ENCODE data around the gene SYNM.
A peak's percentile ranks its signal among the peaks of the same experiment; 100 is the strongest.
"Not testable (repeated sequence)": the region's sequence is repeated elsewhere in the genome, so short reads cannot be mapped to it uniquely, and the experiment has no call there.

Gene SYNM

GRCh38 chr15:99104788-99105513 lies at the start of gene SYNM:
TSS of gene SYNM (plus strand) at chr15:99105080. CDS start at chr15:99105200, 120 bp downstream.
- DNase-seq: no peak

DNA sequence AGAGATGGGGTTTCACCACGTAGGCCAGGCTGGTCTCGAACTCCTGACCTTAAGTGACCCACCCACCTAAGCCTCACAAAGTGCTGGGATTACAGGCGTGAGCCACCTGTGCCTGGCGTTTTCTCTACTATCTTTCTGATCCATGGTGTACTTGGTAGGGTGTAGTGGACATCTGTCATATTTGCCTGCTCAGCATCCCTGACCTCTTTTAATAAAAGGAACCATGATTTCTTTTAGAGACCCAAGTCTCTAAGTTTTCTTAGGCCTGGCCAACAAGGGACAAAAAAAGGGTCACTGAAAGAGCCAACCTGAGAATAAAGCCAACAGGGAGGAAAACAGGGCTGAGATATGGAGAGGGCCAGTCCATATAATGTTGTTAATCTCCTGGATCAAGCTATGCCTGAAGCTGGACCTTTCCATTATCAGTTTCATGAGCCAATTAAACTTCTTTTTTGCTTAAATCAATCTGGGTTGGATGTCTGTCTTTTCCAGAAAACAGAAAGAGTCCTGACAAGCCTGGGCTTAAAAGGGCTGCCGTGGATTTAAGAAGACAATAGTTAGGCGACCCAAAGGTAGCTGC lies 49.2 kb upstream of the SYNM start:
- no peak for DNase-seq

GRCh38 chr15:99057020-99057419 lies 47.9 kb upstream of the SYNM start:
- DNase-seq: no peak

- no peak for DNase-seq
These were observed 47.0 kb upstream of the SYNM start for GRCh38 chr15:99057697-99058420.

DNA sequence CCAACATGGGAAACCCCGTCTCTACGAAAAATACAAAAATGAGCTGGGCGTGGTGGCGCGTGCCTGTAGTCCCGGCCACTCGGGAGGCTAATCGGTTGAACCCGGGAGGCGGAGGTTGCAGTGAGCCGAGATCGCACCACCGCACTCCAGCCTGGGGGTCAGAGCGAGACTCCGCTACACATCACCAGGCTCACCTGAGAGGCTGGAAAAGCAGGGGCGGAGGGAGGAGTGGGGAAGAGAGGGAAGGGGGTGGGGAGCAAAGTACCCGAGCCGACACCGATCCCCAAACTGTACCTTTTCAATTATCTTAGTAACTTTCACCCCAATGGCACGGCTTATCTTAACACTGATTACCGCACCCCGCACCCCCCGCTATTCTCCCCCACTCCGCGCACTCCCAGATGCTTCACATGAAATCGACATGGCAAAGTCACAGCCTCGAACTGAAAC lies 46.4 kb upstream of the SYNM start:
- DNase-seq: no peak

DNA sequence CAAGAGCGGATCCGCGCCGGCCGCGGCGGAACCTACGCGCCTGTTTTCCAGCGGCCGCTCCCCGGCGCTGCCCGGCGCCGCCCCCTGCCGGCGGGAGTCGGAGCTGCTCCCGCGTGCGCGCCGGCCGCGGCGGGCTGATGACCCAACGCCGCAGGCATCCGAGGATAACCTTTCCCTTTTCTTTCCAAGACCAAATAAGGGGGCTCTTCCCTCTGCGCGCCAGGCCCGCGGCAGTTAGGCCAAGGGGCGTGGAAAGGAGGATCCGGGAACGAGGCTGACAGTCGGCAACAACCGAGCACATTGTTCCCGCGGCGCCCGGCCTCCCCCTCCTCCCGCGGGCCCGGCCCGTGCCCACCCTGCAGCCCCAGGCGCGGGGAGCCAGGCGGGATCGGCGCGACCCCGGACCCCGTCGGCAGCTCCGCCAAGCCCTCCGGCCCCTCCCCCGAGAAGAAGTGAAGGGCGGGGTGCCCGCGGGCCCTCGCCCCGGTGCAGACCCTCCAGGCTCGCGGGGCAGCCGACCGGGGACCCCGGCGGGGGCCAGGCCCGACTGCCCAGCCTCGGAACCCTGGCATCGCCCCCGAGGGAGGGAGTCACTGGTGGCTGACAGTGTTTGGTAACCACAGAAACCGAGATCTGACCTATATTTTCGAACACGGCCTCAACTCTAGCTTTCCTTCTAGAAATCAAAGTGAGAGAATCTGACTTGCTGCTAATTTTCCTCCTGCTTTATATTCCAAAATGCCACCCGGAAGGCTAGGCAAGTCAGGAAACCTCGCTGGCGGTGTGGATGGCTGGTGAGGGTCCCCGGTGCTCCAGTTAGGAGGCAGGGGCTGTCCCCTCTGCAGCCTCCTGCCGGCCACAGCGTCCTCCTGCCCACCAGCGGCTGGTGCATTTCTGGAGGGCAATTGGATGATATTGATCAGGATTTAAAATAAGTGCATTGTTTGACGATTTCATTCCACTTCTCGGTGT lies 45.6 kb upstream of the SYNM start:
- peak; percentile 50 for DNase-seq

DNA sequence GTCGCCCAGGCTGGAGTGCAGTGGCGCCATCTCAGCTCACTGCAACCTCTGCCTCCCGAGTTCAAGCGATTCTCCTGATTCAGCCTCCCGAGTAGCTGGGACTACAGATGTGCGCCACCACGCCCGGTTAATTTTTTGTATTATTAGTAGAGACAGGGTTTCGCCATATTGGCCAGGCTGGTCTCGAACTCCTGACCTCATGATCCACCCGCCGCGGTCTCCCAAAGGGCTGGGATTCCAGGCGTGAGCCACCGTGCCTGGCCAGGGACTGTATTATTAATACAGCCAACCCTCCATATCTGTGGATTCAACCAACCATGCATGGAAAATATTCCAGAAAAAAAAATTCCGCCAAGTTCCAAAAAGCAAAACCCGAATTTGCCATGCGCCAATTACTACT lies 44.7 kb upstream of the SYNM start:
- DNase-seq: not testable (repeated sequence)

DNA sequence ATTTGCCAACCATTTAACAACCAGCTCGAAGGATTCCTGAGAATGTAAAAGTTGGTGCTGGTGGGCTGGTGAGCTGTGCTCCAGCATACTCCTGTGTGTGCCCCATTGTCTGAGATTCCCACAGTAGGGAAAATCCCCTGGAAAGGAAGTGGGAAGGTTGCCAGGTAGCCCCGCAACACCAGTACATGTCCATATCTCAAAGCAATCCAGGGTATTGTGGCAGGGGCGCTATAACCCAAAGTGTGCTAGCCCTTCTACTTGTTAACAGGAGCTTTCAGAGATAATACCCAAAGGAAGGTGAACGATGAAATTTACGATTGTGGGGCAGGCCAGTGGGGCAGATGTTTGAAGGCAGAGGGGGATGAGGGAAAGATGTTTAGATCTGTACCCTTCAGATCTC lies 42.7 kb upstream of the SYNM start:
- DNase-seq: no peak

- no peak for DNase-seq
These were observed 36.7 kb upstream of the SYNM start for GRCh38 chr15:99068186-99068585.

DNA sequence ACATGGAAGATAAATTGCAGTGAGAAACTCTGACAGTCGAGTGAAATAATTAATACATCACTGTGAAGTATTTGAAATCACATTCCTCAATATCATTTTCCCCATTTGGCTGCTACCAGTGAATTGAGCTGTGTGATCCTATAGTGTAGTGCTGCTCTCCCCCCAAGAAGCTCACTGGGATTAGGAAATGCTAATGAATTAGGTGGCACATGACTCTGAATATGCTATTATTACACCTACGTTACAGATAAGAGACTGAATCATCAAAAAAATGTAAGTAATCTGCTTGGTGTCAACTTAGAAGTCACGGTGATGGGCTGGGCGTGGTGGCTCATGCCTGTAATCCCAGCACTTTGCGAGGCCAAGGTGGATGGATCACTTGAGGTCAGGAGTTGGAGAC lies 34.7 kb upstream of the SYNM start:
- DNase-seq: no peak

- DNase-seq: no peak
These were observed 33.7 kb upstream of the SYNM start for GRCh38 chr15:99071091-99071680.

DNA sequence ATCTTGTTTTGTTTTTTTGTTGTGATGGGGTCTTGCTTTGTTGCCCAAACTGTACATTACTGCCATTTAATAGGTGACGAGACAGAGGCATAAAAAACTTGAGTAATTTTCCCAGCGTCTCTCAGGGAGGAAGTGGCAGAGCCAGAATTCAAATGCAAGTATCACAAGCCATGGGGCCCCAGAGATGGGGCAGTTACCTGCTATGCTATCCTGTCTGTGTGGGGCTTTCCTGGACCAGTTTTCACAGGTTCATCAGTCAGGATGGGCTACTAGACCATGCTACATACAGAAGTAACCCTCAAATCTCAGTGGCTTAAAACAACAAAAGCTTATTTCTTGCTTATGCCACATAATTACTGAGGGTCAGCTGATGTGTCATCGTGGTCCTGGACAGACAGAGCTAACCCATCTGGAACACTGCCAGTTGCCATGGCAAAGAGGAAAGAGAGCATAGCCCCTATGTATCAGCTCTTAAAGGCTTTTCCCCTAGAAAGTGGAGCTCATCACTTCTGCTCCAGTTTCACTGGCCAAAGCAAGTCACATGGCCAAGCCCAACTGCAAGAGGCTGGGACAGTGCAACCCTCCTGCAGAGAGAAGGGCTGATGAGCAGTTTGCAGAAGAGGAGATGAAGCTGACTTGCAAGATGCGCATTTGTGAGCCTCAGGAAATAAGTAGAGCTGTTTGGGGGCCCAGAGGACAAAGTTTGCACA lies 31.7 kb upstream of the SYNM start:
- no peak for DNase-seq

GRCh38 chr15:99074446-99074845 lies 30.4 kb upstream of the SYNM start:
- DNase-seq: no peak

- DNase-seq: not testable (repeated sequence)
These were observed 29.7 kb upstream of the SYNM start for GRCh38 chr15:99075059-99075652.

- no peak for DNase-seq
These were observed 28.8 kb upstream of the SYNM start for GRCh38 chr15:99076109-99076508.

DNA sequence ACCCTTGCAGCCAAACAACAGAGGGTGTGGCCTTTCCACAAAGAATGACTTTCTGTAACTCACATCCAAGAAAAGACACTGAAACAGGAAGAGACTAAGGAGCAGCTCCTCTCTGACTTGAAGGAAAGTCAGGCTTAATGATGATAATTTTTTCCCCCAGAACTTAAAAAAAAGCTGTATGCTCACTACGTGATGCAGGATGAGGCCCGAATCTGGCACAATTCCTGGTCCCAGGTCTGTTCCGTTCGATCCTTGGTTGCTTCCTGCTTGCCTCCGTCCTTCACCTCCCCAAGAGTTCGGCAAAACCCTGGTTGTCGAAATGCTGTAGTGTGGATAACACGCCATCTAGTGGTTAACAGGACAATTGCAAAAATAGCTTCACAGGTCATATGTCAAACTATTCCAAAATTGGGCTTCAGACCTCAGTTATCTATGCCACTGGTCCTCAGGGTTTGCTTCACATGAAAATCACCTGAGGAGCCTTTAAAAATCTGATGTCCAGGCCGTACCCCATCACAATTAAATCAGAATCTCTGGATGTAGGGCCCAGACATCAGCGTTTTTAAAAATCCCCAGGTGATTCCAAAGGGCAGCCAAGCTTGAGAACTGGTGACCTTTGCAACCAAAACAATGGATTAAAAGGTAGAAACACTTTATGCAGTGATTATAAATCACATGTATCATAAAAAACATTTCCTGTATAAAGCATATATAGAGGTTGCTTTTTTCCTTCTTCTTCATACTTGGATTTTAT lies 28.1 kb upstream of the SYNM start:
- peak; percentile 19 for DNase-seq

GRCh38 chr15:99082798-99083197 lies 22.1 kb upstream of the SYNM start:
- DNase-seq: no peak

GRCh38 chr15:99084965-99085364 lies 19.9 kb upstream of the SYNM start:
- DNase-seq: no peak

DNA sequence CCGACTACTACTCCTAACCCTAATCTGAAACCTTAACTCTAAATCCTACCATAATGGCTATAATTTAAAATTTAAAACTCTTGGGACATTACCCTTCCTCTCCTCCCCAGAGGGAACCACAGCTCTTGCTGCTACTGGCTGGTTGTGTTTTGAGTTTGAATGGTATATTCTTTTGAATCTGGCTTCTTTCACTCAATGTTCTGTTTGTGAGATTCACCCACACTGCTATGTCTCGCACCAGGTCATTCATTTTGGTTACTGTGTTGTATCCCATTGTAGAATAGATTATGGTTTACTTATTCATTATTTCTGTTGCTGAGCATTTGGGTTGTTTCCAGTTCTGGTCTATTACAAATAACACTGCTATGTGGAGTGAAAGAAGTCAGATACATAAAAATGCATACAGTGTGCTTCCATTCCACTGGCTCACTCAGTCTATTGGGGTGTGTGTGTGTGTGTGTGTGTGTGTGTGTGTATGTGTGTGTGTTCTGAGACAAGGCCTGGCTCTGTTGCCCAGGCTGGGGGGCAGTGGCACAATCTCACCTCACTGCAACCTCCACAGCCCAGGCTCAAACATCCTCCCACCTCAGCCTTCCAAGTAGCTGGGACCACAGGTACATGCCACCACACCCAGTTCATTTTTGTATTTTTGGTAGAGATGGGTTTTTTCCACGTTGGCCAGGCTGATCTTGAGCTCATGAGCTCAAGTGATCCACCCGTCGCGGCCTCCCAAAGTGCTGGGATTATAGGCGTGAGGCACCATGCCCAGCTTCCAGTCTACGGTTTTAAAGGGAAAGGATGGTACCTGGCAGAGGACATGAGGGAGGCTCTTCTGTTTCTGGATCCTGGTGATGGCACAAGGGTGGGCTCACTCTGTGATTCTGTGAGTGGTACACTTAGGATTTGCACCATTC lies 19.2 kb upstream of the SYNM start:
- DNase-seq: no peak

GRCh38 chr15:99086327-99086667 lies 18.6 kb upstream of the SYNM start:
- DNase-seq: no peak
